Breast epithelium (tissue), 4 donors: ENCODE results near the gene SAMD15. TPM values are rescaled to one million over a fixed set of nuclear protein-coding genes. Genes with fewer than 3 reads are reported as not detected.
"Not testable (repeated sequence)": the region's sequence is repeated elsewhere in the genome, so short reads cannot be mapped to it uniquely, and the experiment has no call there.

Source experiments
- DNase-seq, 2 donors: peaks; one replicate each; pipeline ENCODE4 v3.0.0-alpha.2; 2019; ENCODE audit warnings: low spot score in 2 of 2
- H3K27ac ChIP-seq, 2 donors: fragments of 200-600 bp; sonication (generic) in 1 of 2; one replicate each; pipeline ENCODE4 v1.5.1; 2016 to 2019; ENCODE audit warnings: mild to moderate bottlenecking in 1 of 2
- H3K27me3 ChIP-seq, 2 donors: fragments of 200-600 bp; sonication (generic) in 1 of 2; one replicate each; pipeline versions ENCODE4 v1.5.1 to v1.6.0; 2017 to 2019; ENCODE audit warnings: control low read depth in 1 of 2, mild to moderate bottlenecking in 1 of 2
- H3K36me3 ChIP-seq: fragments of 200-600 bp; one replicate; pipeline ENCODE4 v1.5.1; 2019
- H3K4me1 ChIP-seq, 2 donors: fragments of 200-600 bp; sonication (generic); one replicate each; pipeline ENCODE4 v1.5.1; 2016 to 2019; ENCODE audit warnings: control low read depth in 1 of 2
- H3K4me3 ChIP-seq, 3 donors: fragments of 200-600 bp; sonication (generic); 1 replicate in 2 of 3; 2 replicates in 1 of 3; pipeline ENCODE4 v1.5.1; 2016 to 2019; ENCODE audit warnings: mild to moderate bottlenecking in 3 of 3, moderate library complexity in 2 of 3
- H3K9me3 ChIP-seq, 2 donors: fragments of 200-600 bp; sonication (generic) in 1 of 2; one replicate each; pipeline ENCODE4 v1.5.1; 2016 to 2019; ENCODE audit warnings: control low read depth in 1 of 2
- POLR2A ChIP-seq: fragments of 450-650 bp; IDR thresholded peaks from one replicate; pipeline ENCODE4 v1.6.1; 2016; ENCODE audit warnings: antibody characterized with exemption, mild to moderate bottlenecking, moderate library complexity
- POLR2AphosphoS5 ChIP-seq, 3 donors: sonication (generic); formaldehyde crosslinking; IDR thresholded peaks; one replicate each; pipeline ENCODE4 v1.6.1; 2017; ENCODE audit warnings: antibody characterized with exemption in 3 of 3
- intact Hi-C: fragments of 100-400 bp; cut with DNase I; formaldehyde crosslinking; loops from one replicate; pipeline ENCODE4 v1.15.1; 2023; ENCODE audit warnings: low total_unique reads
- total RNA-seq, 3 donors: library from RNA; depleted of rRNA; stranded (reverse); fragments of >200 nt; gene quantifications; one replicate each; pipeline ENCODE4 v1.1.0, GENCODE V29; 2016
- TF ChIP-seq, protein P1 (sequence below), 3 donors: fragments of 450-650 bp; IDR thresholded peaks; one replicate each; pipeline ENCODE4 v1.5.1; 2016 to 2017; ENCODE audit warnings: antibody characterized with exemption in 3 of 3, mild to moderate bottlenecking in 3 of 3, moderate library complexity in 3 of 3

Gene SAMD15
- 1 to 10 TPM in 2 of 3 donors, under 1 TPM in 1; 0.32 to 4.2 (median 2.0) TPM for total RNA-seq

DNA sequence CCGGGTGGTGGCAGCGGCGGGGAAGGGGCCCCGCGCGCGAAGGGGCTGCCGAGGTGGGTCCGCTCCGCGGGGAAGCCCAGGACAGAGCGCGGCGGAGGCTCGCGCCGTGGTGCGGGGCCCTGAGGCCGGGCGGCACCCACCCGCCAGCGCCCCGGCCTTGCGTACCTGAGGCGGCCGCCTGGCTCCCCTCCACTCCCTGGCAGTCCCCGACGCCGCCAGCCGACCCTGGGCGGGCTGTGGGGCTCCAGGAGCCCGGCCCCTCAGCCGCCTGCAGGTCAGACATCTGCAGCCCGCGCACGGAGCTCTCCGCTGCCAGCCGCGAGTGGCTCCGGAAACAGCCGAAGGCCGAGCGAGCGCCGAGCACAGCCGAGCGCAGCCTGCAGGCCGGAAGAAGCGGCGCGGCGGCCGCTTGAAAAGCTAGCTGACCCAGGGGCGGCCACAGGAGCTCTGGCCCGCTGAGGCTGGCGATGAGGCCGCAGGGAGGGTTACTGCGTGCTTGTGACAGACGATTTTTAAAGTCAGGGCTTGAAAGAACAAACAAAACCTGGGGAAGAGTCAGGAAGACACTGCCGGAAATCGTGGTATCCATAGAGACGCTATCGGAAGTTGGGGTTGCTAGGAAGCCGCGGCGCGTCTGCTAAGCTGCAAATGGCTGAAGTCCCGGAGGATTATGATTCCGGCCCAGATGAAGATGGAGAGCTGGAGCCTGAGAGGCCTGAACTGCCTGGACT, at the start of gene SAMD15, which contains the start of gene TMED8:
SAMD15 (plus strand) TSS at position 609 of the 731 bp plus-strand sequence; CDS start at position 649, 40 bp downstream.
TMED8 (minus strand) TSS at position 324 of the 731 bp plus-strand sequence; CDS start at position 283, 41 bp downstream.
- H3K27ac ChIP-seq = peak within 1 kb of the TSS; percentile 75 to 91
- TF ChIP-seq, protein P1, sequence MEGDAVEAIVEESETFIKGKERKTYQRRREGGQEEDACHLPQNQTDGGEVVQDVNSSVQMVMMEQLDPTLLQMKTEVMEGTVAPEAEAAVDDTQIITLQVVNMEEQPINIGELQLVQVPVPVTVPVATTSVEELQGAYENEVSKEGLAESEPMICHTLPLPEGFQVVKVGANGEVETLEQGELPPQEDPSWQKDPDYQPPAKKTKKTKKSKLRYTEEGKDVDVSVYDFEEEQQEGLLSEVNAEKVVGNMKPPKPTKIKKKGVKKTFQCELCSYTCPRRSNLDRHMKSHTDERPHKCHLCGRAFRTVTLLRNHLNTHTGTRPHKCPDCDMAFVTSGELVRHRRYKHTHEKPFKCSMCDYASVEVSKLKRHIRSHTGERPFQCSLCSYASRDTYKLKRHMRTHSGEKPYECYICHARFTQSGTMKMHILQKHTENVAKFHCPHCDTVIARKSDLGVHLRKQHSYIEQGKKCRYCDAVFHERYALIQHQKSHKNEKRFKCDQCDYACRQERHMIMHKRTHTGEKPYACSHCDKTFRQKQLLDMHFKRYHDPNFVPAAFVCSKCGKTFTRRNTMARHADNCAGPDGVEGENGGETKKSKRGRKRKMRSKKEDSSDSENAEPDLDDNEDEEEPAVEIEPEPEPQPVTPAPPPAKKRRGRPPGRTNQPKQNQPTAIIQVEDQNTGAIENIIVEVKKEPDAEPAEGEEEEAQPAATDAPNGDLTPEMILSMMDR (IDR thresholded peaks at IDR 0.05) = peak in 2 of 3 donors; percentile 28 to 45
- TF ChIP-seq POLR2AphosphoS5 (IDR thresholded peaks at IDR 0.05) = peak in 1 of 3 donors; percentile 31
- no peak for TF ChIP-seq POLR2A

DNA sequence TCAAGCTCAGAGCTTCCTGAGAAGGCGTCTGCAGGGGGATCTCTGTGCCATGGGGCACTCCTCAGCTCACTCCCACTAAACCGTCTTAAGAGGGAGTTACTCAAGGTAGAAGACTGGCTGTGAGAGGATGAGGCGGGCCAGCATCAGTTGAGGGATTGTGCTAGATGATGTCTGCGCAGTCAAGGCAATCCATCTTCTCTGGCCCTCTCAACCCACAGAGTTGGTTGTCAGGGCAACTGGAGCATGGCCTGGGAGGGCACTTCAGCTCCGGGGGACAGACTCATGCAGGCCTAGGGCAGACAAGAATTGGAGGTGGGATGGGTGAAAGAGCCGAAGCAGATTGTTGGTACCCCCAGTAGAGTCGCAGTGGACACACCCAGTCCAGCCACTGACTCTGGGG, 47.3 kb upstream of the SAMD15 start:
- no peak for DNase-seq
- TF ChIP-seq POLR2AphosphoS5 (IDR thresholded peaks at IDR 0.05) (no peak), POLR2A (no peak)
- TF ChIP-seq, protein P1 (IDR thresholded peaks at IDR 0.05) = no peak
- Histone ChIP-seq H3K4me1 (no peaks in the 10 kb centered on the region), H3K4me3 (no peak overlapping the region), H3K36me3 (no peaks in the 10 kb centered on the region), H3K27ac (no peak overlapping the region), H3K27me3 (no peaks in the 10 kb centered on the region), H3K9me3 (no peaks in the 10 kb centered on the region)
- intact Hi-C loops = loop anchor here (5.0 kb wide), 1 partner anchor 33 kb away; no protein-coding TSS in a partner anchor

More for the DNA sequence above, at the start of gene SAMD15, which contains the start of gene TMED8:
- no peaks in the 10 kb centered on the region for H3K27me3 ChIP-seq
- DNase-seq = peak; percentile 57 to 76
- intact Hi-C loops = no loop called here
- H3K4me3 ChIP-seq = peak within 1 kb of the TSS; percentile 69 to 88 (median 83)
- H3K36me3 ChIP-seq = no peaks in the 10 kb centered on the region
- no peaks in the 10 kb centered on the region for H3K9me3 ChIP-seq
- no peaks in the 10 kb centered on the region for H3K4me1 ChIP-seq

DNA sequence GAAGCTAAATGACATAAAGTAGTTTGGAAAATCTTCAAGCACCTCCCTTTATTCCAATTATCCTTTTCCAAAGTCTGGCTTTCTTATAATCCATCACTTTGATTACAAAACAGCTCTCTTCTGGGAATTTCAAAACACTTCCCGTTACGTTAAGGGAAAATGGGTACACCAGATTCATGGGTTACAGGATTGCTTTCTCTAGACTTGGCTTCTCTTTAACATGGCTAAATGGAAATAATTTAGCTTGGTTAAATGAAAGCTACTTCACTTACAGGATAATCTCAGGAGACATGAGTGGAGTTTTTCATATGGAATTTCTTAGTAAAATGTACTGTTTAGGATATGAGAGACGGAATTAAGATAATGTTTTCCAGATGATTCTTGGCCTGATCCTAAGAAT, 41.6 kb upstream of the SAMD15 start:
- intact Hi-C loops = no loop called here
- H3K4me1 ChIP-seq = no peaks in the 10 kb centered on the region
- no peak for DNase-seq
- no peak for TF ChIP-seq POLR2AphosphoS5 (IDR thresholded peaks at IDR 0.05)
- no peak for TF ChIP-seq POLR2A
- TF ChIP-seq, protein P1 (IDR thresholded peaks at IDR 0.05) = no peak
- no peak overlapping the region for H3K4me3 ChIP-seq
- no peaks in the 10 kb centered on the region for H3K36me3 ChIP-seq
- no peaks in the 10 kb centered on the region for H3K9me3 ChIP-seq
- no peak overlapping the region for H3K27ac ChIP-seq
- H3K27me3 ChIP-seq = no peaks in the 10 kb centered on the region

DNA sequence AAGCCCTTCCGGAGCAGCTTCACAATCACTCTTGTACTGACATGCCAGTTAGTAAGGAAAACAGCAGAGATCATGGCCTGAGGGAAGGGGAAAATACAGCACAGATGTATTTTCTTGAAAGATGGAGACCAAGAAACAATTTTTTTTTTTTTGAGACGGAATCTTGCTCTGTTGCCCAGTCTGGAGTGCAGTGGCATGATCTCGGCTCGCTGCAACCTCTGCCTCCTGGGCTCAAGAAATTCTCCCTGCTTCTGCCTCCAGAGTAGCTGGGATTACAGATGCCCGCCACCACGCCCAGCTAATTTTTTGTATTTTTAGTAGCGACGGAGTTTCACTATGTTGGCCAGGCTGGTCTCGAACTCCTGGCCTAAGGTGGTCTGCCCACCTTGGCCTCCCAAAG, 39.9 kb upstream of the SAMD15 start:
- H3K36me3 ChIP-seq, H3K4me1 ChIP-seq, DNase-seq, H3K4me3 ChIP-seq, H3K9me3 ChIP-seq, intact Hi-C loops, H3K27me3 ChIP-seq, H3K27ac ChIP-seq: not testable (repeated sequence)

DNA sequence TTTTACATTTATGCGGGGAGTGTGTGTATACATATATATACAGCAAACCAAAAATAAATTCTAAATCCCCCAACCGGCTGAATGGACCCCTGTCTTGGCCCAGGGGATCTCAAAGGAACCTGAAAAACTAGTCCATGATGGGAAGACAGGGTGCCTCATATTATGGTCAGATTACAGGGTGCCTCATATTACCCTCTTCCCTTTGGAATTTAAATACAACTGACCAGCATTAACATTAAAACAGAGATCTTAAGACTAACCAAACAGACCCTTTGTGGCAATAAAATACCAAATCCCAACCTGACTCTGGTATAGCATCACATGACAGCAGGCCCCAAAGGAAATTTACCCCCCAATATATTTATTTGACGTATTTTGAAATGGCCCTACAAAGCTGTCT, 39.3 kb upstream of the SAMD15 start:
- Histone ChIP-seq H3K4me1 (no peaks in the 10 kb centered on the region), H3K27me3 (no peaks in the 10 kb centered on the region), H3K36me3 (no peaks in the 10 kb centered on the region), H3K4me3 (no peak overlapping the region), H3K9me3 (no peaks in the 10 kb centered on the region), H3K27ac (no peak overlapping the region)
- TF ChIP-seq POLR2A (no peak), POLR2AphosphoS5 (IDR thresholded peaks at IDR 0.05) (no peak)
- TF ChIP-seq, protein P1 (IDR thresholded peaks at IDR 0.05) = no peak
- no peak for DNase-seq
- intact Hi-C loops = no loop called here
